Activated B cell treated with CpG ODN at 0.5 μM for 24 hours (primary cell): ENCODE results near the gene RMND5B. TPM values are rescaled to one million over a fixed set of nuclear protein-coding genes. Genes with fewer than 3 reads are reported as not detected.
"Not testable (repeated sequence)": the region's sequence is repeated elsewhere in the genome, so short reads cannot be mapped to it uniquely, and the experiment has no call there.

Experiments used
- ATAC-seq: fragments of 200-7000 bp; cut with Tn5 transposase; one replicate; pipeline ENCODE4 v1.10.0; 2021; ENCODE audit warnings: low read depth, mild to moderate bottlenecking, moderate library complexity
- CTCF ChIA-PET: fragments of 350-600 bp; sonication (Branson Sonifier 250); formaldehyde crosslinking; loops from one replicate; lab custom pipeline; 2021; ENCODE audit warnings: antibody characterized with exemption; lab: Charles Lee
- POLR2A ChIA-PET: fragments of 350-600 bp; sonication (Branson Sonifier 250); formaldehyde crosslinking; loops from one replicate; lab custom pipeline; 2021; ENCODE audit warnings: antibody characterized with exemption; lab: Charles Lee
- DNase-seq: peaks from one replicate; pipeline ENCODE4 v3.0.0; 2022
- H3K27ac Mint-ChIP-seq: one replicate; pipeline ENCODE4 v1.8.0; 2020; ENCODE audit warnings: mixed read lengths
- H3K27me3 Mint-ChIP-seq: one replicate; pipeline ENCODE4 v1.8.0; 2021; ENCODE audit warnings: mixed read lengths
- H3K36me3 Mint-ChIP-seq: one replicate; pipeline ENCODE4 v1.8.0; 2021; ENCODE audit warnings: low read depth, mixed read lengths
- H3K4me1 Mint-ChIP-seq: one replicate; pipeline ENCODE4 v1.8.0; 2021; ENCODE audit warnings: mixed read lengths
- H3K4me3 Mint-ChIP-seq: one replicate; pipeline ENCODE4 v1.8.0; 2020; ENCODE audit warnings: mild to moderate bottlenecking, mixed read lengths
- H3K9me3 Mint-ChIP-seq: one replicate; pipeline ENCODE4 v1.8.0; 2020; ENCODE audit warnings: mixed read lengths
- CTCF ChIP-seq: fragments of 200-600 bp; IDR thresholded peaks from one replicate; pipeline ENCODE4 v1.8.0; 2022; ENCODE audit warnings: antibody characterized with exemption, mild to moderate bottlenecking
- intact Hi-C: fragments of 100-400 bp; cut with micrococcal nuclease; formaldehyde crosslinking; loops from one replicate; pipeline ENCODE4 v1.15.1; 2024
- total RNA-seq: library from RNA; stranded (reverse); gene quantifications from 2 replicates; pipeline ENCODE4 v1.2.3, GENCODE V29; 2022

The RMND5B gene
- total RNA-seq, 1 donor from 2014 or later: 57.2 TPM

GRCh38 chr5:178123094-178123965, 7.5 kb upstream of the RMND5B start:
- CTCF ChIA-PET: interaction anchor here (1.0 to 4.5 kb wide), 2 partner anchors 12 to 47 kb away, joined by 3 to 46 read pairs; no protein-coding TSS in a partner anchor
- no peaks in the 10 kb centered on the region for H3K27me3 Mint-ChIP-seq
- no peak for TF ChIP-seq CTCF
- peaks cover 19% of the 10 kb centered on the region for H3K36me3 Mint-ChIP-seq
- POLR2A ChIA-PET: no interaction called here
- intact Hi-C loops: loop anchor here (1.0 kb wide), 1 partner anchor 9 kb away; no protein-coding TSS in a partner anchor
- no peaks in the 10 kb centered on the region for H3K9me3 Mint-ChIP-seq
- DNase-seq (no peak), ATAC-seq (no peak)
- H3K4me1 Mint-ChIP-seq: peaks cover 42% of the 10 kb centered on the region
- H3K4me3 Mint-ChIP-seq: no peak overlapping the region
- H3K27ac Mint-ChIP-seq: no peak overlapping the region

GRCh38 chr5:178123966-178124925, 6.6 kb upstream of the RMND5B start:
- Mint-ChIP-seq H3K27ac (no peak overlapping the region), H3K9me3 (no peaks in the 10 kb centered on the region), H3K4me3 (no peak overlapping the region), H3K27me3 (no peaks in the 10 kb centered on the region), H3K36me3 (peaks cover 19% of the 10 kb centered on the region), H3K4me1 (peaks cover 33% of the 10 kb centered on the region)
- ChIA-PET POLR2A (interaction anchor here (0.6 kb wide), 1 partner anchor 11 kb away, joined by 4 read pairs; the partner anchor contains the start of gene N4BP3), CTCF (interaction anchor here (0.7 to 4.5 kb wide), 2 partner anchors 22 to 48 kb away, joined by 3 to 46 read pairs; no protein-coding TSS in a partner anchor)
- ATAC-seq: no peak
- TF ChIP-seq CTCF: no peak
- intact Hi-C loops: loop anchor here (1.0 kb wide), 1 partner anchor 10 kb away; no protein-coding TSS in a partner anchor
- no peak for DNase-seq

GRCh38 chr5:178125253-178125906, 5.4 kb upstream of the RMND5B start:
- ChIA-PET CTCF (no interaction called here), POLR2A (no interaction called here)
- intact Hi-C loops: no loop called here
- TF ChIP-seq CTCF: no peak
- ATAC-seq: no peak
- Mint-ChIP-seq H3K4me3 (no peak overlapping the region), H3K27me3 (no peaks in the 10 kb centered on the region), H3K36me3 (peaks cover 19% of the 10 kb centered on the region), H3K27ac (no peak overlapping the region), H3K9me3 (no peaks in the 10 kb centered on the region), H3K4me1 (peaks cover 27% of the 10 kb centered on the region)
- no peak for DNase-seq

- Mint-ChIP-seq H3K9me3 (no peaks in the 10 kb centered on the region), H3K4me3 (no peak overlapping the region), H3K27me3 (no peaks in the 10 kb centered on the region), H3K4me1 (peaks cover 20% of the 10 kb centered on the region), H3K36me3 (peaks cover 15% of the 10 kb centered on the region), H3K27ac (no peak overlapping the region)
- intact Hi-C loops: no loop called here
- no peak for ATAC-seq
- no peak for DNase-seq
- TF ChIP-seq CTCF: no peak
- POLR2A ChIA-PET: interaction anchor here (0.5 to 0.9 kb wide), 2 partner anchors 12 to 698 kb away, joined by 3 read pairs; no protein-coding TSS in a partner anchor
- CTCF ChIA-PET: no interaction called here
Measured at GRCh38 chr5:178126556-178126955, 4.3 kb upstream of the RMND5B start.

GRCh38 chr5:178127300-178128009, 3.4 kb upstream of the RMND5B start:
- ATAC-seq, H3K9me3 Mint-ChIP-seq, H3K27me3 Mint-ChIP-seq, H3K4me3 Mint-ChIP-seq, CTCF ChIA-PET, H3K27ac Mint-ChIP-seq, intact Hi-C loops, DNase-seq: not testable (repeated sequence)
- H3K4me1 Mint-ChIP-seq: peaks cover 21% of the 10 kb centered on the region
- POLR2A ChIA-PET: interaction anchor here (0.5 to 0.9 kb wide), 2 partner anchors 13 to 698 kb away, joined by 3 read pairs; no protein-coding TSS in a partner anchor
- peaks cover 12% of the 10 kb centered on the region for H3K36me3 Mint-ChIP-seq
